Hepatocyte (in vitro differentiated cells): ENCODE data around the gene ARL15. TPM values are rescaled to one million over a fixed set of nuclear protein-coding genes. Genes with fewer than 3 reads are reported as not detected.

ENCODE experiments used
- DNase-seq: peaks from one replicate; pipeline ENCODE4 v3.0.0-alpha.2; 2016; ENCODE audit warnings: low spot score
- H2AFZ ChIP-seq: fragments of 200-600 bp; sonication (generic); 2 replicates; pipeline ENCODE4 v1.6.0; 2016; ENCODE audit warnings: antibody characterized with exemption, mild to moderate bottlenecking
- H3K27ac ChIP-seq: fragments of 200-600 bp; sonication (generic); 2 replicates; pipeline ENCODE4 v1.5.1; 2016; ENCODE audit warnings: mild to moderate bottlenecking
- H3K27me3 ChIP-seq: fragments of 200-600 bp; sonication (generic); 2 replicates; pipeline ENCODE4 v1.6.1; 2016
- H3K36me3 ChIP-seq: fragments of 200-600 bp; sonication (generic); replicated peaks from 2 replicates; pipeline ENCODE4 v1.5.1; 2016; ENCODE audit warnings: low read depth; ENCODE audit not compliant: insufficient read depth
- H3K4me1 ChIP-seq: fragments of 200-600 bp; sonication (generic); 2 replicates; pipeline ENCODE4 v1.5.1; 2016; ENCODE audit warnings: mild to moderate bottlenecking, moderate library complexity; ENCODE audit not compliant: insufficient read depth
- H3K4me2 ChIP-seq: fragments of 200-600 bp; sonication (generic); 2 replicates; pipeline ENCODE4 v1.6.0; 2016
- H3K4me3 ChIP-seq: fragments of 200-600 bp; sonication (generic); 2 replicates; pipeline ENCODE4 v1.5.1; 2016; ENCODE audit warnings: mild to moderate bottlenecking
- H3K79me2 ChIP-seq: fragments of 200-600 bp; sonication (generic); 2 replicates; pipeline ENCODE4 v1.6.0; 2017; ENCODE audit warnings: mild to moderate bottlenecking
- H3K9me2 ChIP-seq: fragments of 200-600 bp; sonication (generic); replicated peaks from 2 replicates; pipeline ENCODE4 v1.6.0; 2017; ENCODE audit warnings: mild to moderate bottlenecking; ENCODE audit not compliant: insufficient read depth
- H3K9me3 ChIP-seq: fragments of 200-600 bp; sonication (generic); 2 replicates; pipeline ENCODE4 v1.5.1; 2016; ENCODE audit warnings: low read depth, mild to moderate bottlenecking
- H4K20me1 ChIP-seq: fragments of 200-600 bp; sonication (generic); 2 replicates; pipeline ENCODE4 v1.6.0; 2016; ENCODE audit warnings: mild to moderate bottlenecking; ENCODE audit not compliant: insufficient read depth, poor library complexity, severe bottlenecking
- CTCF ChIP-seq: fragments of 200-600 bp; sonication (generic); IDR thresholded peaks from 2 replicates; pipeline ENCODE4 v1.5.1; 2016; ENCODE audit warnings: antibody characterized with exemption, mild to moderate bottlenecking; ENCODE audit not compliant: poor library complexity
- EZH2 ChIP-seq: fragments of 200-600 bp; sonication (generic); IDR thresholded peaks from 2 replicates; pipeline ENCODE4 v1.6.1; 2016; ENCODE audit warnings: antibody characterized with exemption, mild to moderate bottlenecking, borderline replicate concordance
- EZH2phosphoT487 ChIP-seq: fragments of 200-600 bp; sonication (generic); IDR thresholded peaks from one replicate; pipeline ENCODE4 v1.6.1; 2018; ENCODE audit warnings: antibody characterized with exemption, mild to moderate bottlenecking, low read depth, moderate library complexity; ENCODE audit not compliant: unreplicated experiment, severe bottlenecking
- WGBS: methylation state at CpG from one replicate; pipeline ENCODE4 v1.1.6; 2016; ENCODE audit warnings: low lambda C conversion rate; ENCODE audit errors: missing lambda C conversion rate; 5-methylcytosine and 5-hydroxymethylcytosine counted together
- polyA plus RNA-seq: library from polyadenylated mRNA; unstranded; fragments of >200 nt; fragmentation: Nextera tagmentation; extraction: Ambion mirVana; gene quantifications from 2 replicates; pipeline ENCODE4 v1.2.1, GENCODE V29; 2016
- total RNA-seq: library from RNA; depleted of rRNA; stranded (reverse); fragments of >200 nt; gene quantifications from 2 replicates; pipeline ENCODE4 v1.2.3, GENCODE V29; 2014

The ARL15 gene
- total and polyA plus RNA-seq, 2 experiments from 2014 or later = 13.3 to 66.3 TPM

- no peaks in the 10 kb centered on the region for H3K27me3 ChIP-seq
- no peak overlapping the region for H3K4me2 ChIP-seq
- WGBS = 86% methylated on average over 7 of the region's 7 CpGs
- H3K79me2 ChIP-seq = peaks cover 58% of the 10 kb centered on the region
- no peak overlapping the region for H2AFZ ChIP-seq
- no peak for TF ChIP-seq EZH2phosphoT487
- no peak for TF ChIP-seq EZH2
- no peak for TF ChIP-seq CTCF
- H3K27ac ChIP-seq = no peak overlapping the region
- DNase-seq = no peak
- H3K9me3 ChIP-seq = no peaks in the 10 kb centered on the region
- no peaks in the 10 kb centered on the region for H3K9me2 ChIP-seq
- H3K4me3 ChIP-seq = no peak overlapping the region
- no peaks in the 10 kb centered on the region for H3K36me3 ChIP-seq
- no peaks in the 10 kb centered on the region for H3K4me1 ChIP-seq
- H4K20me1 ChIP-seq = peaks cover 7% of the 10 kb centered on the region
Measured at GRCh38 chr5:54206580-54207229, 103.7 kb downstream of the ARL15 start.

DNA sequence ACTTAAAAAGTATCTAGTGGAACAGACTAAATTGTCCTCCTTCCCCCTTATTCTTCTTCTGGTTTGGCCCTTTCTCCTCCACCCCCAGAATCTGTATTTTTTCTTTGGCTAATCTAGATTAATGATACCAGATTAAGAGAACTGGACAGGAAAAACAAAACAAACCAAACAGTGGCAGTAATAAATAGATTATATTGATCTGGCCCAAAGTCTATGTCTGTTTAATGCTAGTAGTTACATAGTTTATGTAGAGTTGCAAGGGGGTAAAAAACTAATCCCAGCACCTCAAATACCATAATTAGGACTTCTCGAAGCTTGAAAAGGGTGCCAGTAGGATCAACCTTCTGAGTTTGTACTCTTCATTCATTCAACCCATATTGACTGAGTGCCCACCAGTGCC is 104.5 kb downstream of the ARL15 start:
- no peaks in the 10 kb centered on the region for H3K27me3 ChIP-seq
- TF ChIP-seq EZH2phosphoT487 (no peak), CTCF (no peak), EZH2 (no peak)
- H3K9me2 ChIP-seq = no peaks in the 10 kb centered on the region
- 96% methylated on average over 1 of the region's 1 CpG for WGBS
- H3K79me2 ChIP-seq = peaks cover 64% of the 10 kb centered on the region
- no peaks in the 10 kb centered on the region for H3K4me1 ChIP-seq
- no peak overlapping the region for H3K27ac ChIP-seq
- no peaks in the 10 kb centered on the region for H3K36me3 ChIP-seq
- no peaks in the 10 kb centered on the region for H3K9me3 ChIP-seq
- H3K4me2 ChIP-seq = no peak overlapping the region
- no peak for DNase-seq
- peaks cover 5% of the 10 kb centered on the region for H4K20me1 ChIP-seq
- no peak overlapping the region for H2AFZ ChIP-seq
- no peak overlapping the region for H3K4me3 ChIP-seq

DNA sequence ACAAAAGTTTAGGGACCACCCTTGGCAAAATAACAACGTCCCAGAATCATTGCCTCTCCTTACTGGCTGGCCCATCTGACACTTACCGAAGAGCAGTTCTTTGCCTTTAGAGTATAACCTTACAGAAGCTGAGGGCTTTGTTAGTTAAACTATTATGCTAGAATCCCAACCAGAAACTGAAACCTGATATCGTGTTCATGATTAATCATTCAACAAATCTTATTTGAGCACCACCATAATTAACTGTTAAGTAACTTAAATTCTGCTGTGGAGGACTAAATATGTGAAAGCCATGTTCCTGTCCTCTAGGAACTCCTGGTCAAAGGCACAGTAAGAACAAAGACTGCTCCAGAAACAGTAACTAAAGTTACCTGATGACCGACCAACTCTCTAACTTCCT is 104.9 kb downstream of the ARL15 start:
- Histone ChIP-seq H2AFZ (no peak overlapping the region), H3K79me2 (peaks cover 61% of the 10 kb centered on the region), H3K27ac (no peak overlapping the region), H3K9me2 (no peaks in the 10 kb centered on the region), H3K36me3 (no peaks in the 10 kb centered on the region), H4K20me1 (peaks cover 5% of the 10 kb centered on the region), H3K4me1 (no peaks in the 10 kb centered on the region), H3K4me3 (no peak overlapping the region), H3K4me2 (no peak overlapping the region), H3K9me3 (no peaks in the 10 kb centered on the region), H3K27me3 (no peaks in the 10 kb centered on the region)
- TF ChIP-seq EZH2phosphoT487 (no peak), CTCF (no peak), EZH2 (no peak)
- no peak for DNase-seq
- 80% methylated on average over 4 of the region's 4 CpGs for WGBS
